CD4-positive, CD25-positive, alpha-beta regulatory T cell (primary cell): ENCODE measurements around the gene POLDIP3. TPM values are rescaled to one million over a fixed set of nuclear protein-coding genes. Genes with fewer than 3 reads are reported as not detected.
"Not testable (repeated sequence)": the region's sequence is repeated elsewhere in the genome, so short reads cannot be mapped to it uniquely, and the experiment has no call there.

Experiments used
- ATAC-seq, 2 donors: fragments of 150-1000 bp; cut with Tn5 transposase; one replicate each; pipeline ENCODE4 v1.10.0; 2021; ENCODE audit warnings: low read depth in 2 of 2, moderate number of reproducible peaks in 2 of 2, moderate library complexity in 1 of 2
- DNase-seq, 3 donors: peaks; one replicate each; pipeline versions ENCODE4 v3.0.0 to v3.0.0-alpha.2; 2012 to 2022; ENCODE audit warnings: mixed read lengths in 1 of 3
- H3K27ac ChIP-seq: one replicate; pipeline ENCODE4 v1.7.0; 2013; ENCODE audit warnings: mild to moderate bottlenecking, low read length; ENCODE audit not compliant: insufficient read depth, poor library complexity, severe bottlenecking
- H3K27me3 ChIP-seq: one replicate; pipeline ENCODE4 v1.7.0; 2013; ENCODE audit warnings: low read length; ENCODE audit not compliant: control insufficient read depth, insufficient read depth
- H3K36me3 ChIP-seq: one replicate; pipeline ENCODE4 v1.7.0; 2013; ENCODE audit warnings: mild to moderate bottlenecking, low read length, moderate library complexity; ENCODE audit not compliant: control insufficient read depth, insufficient read depth
- H3K4me1 ChIP-seq: 2 replicates; pipeline ENCODE4 v1.7.0; 2013; ENCODE audit warnings: mild to moderate bottlenecking, low read length; ENCODE audit not compliant: insufficient read depth, control insufficient read depth, poor library complexity, severe bottlenecking
- H3K4me3 ChIP-seq: one replicate; pipeline ENCODE4 v1.7.0; 2013; ENCODE audit warnings: low read depth, mild to moderate bottlenecking, low read length, moderate library complexity
- H3K9me3 ChIP-seq, 2 experiments: 1 replicate in 1 of 2; 2 replicates in 1 of 2; pipeline ENCODE4 v1.7.0; 2013; ENCODE audit warnings: low read length in 2 of 2, mild to moderate bottlenecking in 1 of 2, moderate library complexity in 1 of 2; ENCODE audit not compliant: control insufficient read depth in 2 of 2
- H3K27ac Mint-ChIP-seq, 3 donors: one replicate each; pipeline ENCODE4 v1.8.0; 2020 to 2022; ENCODE audit warnings: mild to moderate bottlenecking in 3 of 3, mixed read lengths in 3 of 3, moderate library complexity in 2 of 3
- H3K27me3 Mint-ChIP-seq: one replicate; pipeline ENCODE4 v1.8.0; 2022; ENCODE audit warnings: mild to moderate bottlenecking, mixed read lengths
- H3K36me3 Mint-ChIP-seq: one replicate; pipeline ENCODE4 v1.8.0; 2020; ENCODE audit warnings: mixed read lengths
- H3K4me1 Mint-ChIP-seq, 4 donors: one replicate each; pipeline ENCODE4 v1.8.0; 2020 to 2022; ENCODE audit warnings: mixed read lengths in 4 of 4, mild to moderate bottlenecking in 1 of 4
- H3K4me3 Mint-ChIP-seq, 4 donors: one replicate each; pipeline ENCODE4 v1.8.0; 2020 to 2022; ENCODE audit warnings: mild to moderate bottlenecking in 4 of 4, mixed read lengths in 4 of 4, moderate library complexity in 3 of 4
- H3K9me3 Mint-ChIP-seq, 7 donors: one replicate each; pipeline ENCODE4 v1.8.0; 2020 to 2022; ENCODE audit warnings: mixed read lengths in 7 of 7, mild to moderate bottlenecking in 3 of 7, moderate library complexity in 2 of 7
- polyA plus RNA-seq, 4 donors: library from polyadenylated mRNA; unstranded; fragments of 300-500 nt; fragmentation: Illumina TruSeq; gene quantifications; one replicate each; pipeline ENCODE4 v1.2.3, GENCODE V29; 2021
- total RNA-seq: library from RNA; stranded (reverse); gene quantifications from one replicate; pipeline ENCODE4 v1.2.3, GENCODE V29; 2022

The POLDIP3 gene
- total and polyA plus RNA-seq, 5 donors from 2014 or later = 63.7 to 81.0 (median 73.0) TPM

GRCh38 chr22:42620084-42620483 lies 5.4 kb upstream of the POLDIP3 start:
- Mint-ChIP-seq H3K36me3 (peaks cover 5% of the 10 kb centered on the region), H3K9me3 (no peaks in the 10 kb centered on the region), H3K27ac (peak overlapping the region in 1 of 3 donors; percentile 48), H3K27me3 (no peaks in the 10 kb centered on the region), H3K4me3 (no peak overlapping the region), H3K4me1 (peaks cover 2 to 24% (median 8%) of the 10 kb centered on the region in 4 donors)
- Histone ChIP-seq H3K9me3 (no peaks in the 10 kb centered on the region), H3K27ac (no peak overlapping the region), H3K4me3 (no peak overlapping the region), H3K36me3 (peaks cover 8% of the 10 kb centered on the region), H3K4me1 (peaks cover 11% of the 10 kb centered on the region), H3K27me3 (no peaks in the 10 kb centered on the region)
- ATAC-seq = no peak
- no peak for DNase-seq

DNA sequence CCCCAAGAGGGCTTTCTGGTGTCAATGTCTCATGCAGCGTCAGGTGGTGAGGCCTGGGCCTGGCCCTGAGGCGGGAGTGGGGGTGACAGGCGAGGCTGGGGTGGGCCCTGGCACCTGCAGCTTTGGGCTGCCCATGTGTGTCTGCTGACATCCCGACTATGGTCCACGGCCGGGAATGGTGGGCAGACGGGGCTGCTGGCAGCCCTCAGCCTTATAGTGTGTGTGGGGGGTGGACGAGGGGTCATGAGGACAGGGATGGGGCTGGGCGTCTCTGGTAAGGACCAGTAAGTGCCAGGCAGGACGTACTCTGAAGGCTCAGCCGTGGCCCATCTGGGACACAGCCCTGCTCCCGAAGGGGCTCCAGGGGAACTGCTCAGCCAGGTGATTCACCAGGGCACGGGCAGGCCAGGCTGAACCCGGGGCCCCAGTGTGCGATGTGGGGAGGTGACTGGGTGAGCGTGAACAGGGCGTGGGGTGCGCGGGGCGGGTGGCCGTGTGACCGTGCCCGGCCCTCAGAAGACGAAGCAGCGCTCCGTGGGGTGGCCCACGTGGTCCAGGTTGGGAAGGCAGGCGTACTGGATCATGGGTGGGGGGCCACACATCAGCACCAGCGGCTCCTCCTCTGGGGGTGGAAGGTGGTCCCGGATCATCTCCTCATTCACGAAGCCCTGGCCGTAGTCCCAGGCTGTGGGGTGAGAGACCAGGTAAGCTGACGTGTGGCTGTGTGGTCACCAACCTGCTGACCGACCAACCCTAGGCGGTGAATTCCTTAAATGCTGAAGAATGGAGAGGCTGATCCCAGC lies 4.8 kb upstream of the POLDIP3 start:
- no peak overlapping the region for H3K4me3 ChIP-seq
- peaks cover 6 to 26% (median 9%) of the 10 kb centered on the region in 4 donors for H3K4me1 Mint-ChIP-seq
- H3K36me3 Mint-ChIP-seq = peaks cover 5% of the 10 kb centered on the region
- ATAC-seq (no peak), DNase-seq (no peak)
- no peaks in the 10 kb centered on the region for H3K27me3 ChIP-seq
- peaks cover 11% of the 10 kb centered on the region for H3K4me1 ChIP-seq
- no peak overlapping the region for H3K4me3 Mint-ChIP-seq
- no peak overlapping the region for H3K27ac Mint-ChIP-seq
- H3K9me3 Mint-ChIP-seq = no peaks in the 10 kb centered on the region
- H3K27ac ChIP-seq = no peak overlapping the region
- H3K9me3 ChIP-seq = no peaks in the 10 kb centered on the region
- no peaks in the 10 kb centered on the region for H3K27me3 Mint-ChIP-seq
- H3K36me3 ChIP-seq = peaks cover 8% of the 10 kb centered on the region

DNA sequence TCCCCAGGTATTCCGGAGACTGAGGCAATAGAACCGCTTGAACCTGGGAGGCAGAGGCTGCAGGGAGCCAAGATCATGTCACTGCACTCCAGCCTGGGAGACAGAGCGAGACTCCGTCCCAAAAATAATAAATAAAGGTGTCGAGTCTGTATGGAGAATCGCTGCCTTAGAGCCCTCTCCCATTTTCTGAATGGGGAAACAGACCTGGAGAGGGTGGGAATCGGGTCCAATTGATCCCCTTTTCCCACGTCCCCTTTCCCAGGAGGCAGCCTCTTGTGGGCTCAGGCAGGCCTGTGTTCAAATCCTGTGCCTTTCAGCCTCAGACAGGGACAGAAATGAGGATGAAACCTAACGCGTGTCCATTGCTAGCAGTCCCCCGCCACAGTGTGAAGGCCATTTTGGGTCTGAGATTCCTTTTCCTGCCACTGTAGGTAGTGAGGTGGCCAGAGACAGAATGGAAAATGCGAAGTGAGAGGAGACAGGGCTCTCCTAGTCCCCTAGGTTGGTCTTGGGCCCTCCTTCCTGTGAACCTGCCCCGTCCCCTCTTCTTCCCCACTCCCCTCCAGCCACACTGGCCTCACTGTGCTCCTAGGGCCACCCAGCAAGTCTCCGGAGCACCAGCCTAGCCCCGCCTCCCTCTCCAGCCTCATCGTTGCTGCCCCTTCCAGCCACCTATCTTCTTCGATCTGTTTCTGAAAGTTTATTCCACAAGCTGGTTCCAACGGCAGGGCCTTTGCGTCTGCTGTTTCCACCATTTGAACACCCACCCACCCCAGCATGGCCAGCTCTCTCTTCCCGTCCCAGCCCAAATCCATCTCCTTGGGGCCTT lies 2.7 kb upstream of the POLDIP3 start:
- Mint-ChIP-seq H3K4me1 (peaks cover 7 to 45% (median 24%) of the 10 kb centered on the region in 4 donors), H3K27ac (peak overlapping the region in 1 of 3 donors; percentile 71), H3K4me3 (peak overlapping the region in 3 of 4 donors; percentile 37 to 57 (median 41)), H3K9me3 (no peaks in the 10 kb centered on the region), H3K36me3 (peaks cover 7% of the 10 kb centered on the region), H3K27me3 (peaks cover 4% of the 10 kb centered on the region)
- no peaks in the 10 kb centered on the region for H3K27me3 ChIP-seq
- peak overlapping the region; percentile 5 for H3K27ac ChIP-seq
- peaks cover 7% of the 10 kb centered on the region for H3K36me3 ChIP-seq
- no peaks in the 10 kb centered on the region for H3K9me3 ChIP-seq
- DNase-seq (no peak), ATAC-seq (no peak)
- peaks cover 29% of the 10 kb centered on the region for H3K4me1 ChIP-seq
- no peak overlapping the region for H3K4me3 ChIP-seq

DNA sequence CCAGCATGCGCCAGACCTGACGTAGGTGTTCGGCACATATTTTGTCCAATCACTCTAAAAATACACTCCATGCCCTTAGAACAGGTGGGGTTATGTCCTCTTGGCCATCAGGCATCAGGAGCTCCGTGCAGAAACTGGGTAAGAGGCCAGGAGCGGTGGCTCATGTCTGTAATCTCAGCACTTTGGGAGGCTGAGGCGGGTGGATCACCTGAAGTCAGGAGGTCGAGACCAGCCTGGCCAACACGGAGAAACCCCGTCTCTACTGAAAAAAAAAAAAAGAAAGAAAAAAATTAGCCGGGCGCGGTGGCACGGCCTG lies 1.1 kb upstream of the POLDIP3 start:
- peaks cover 7 to 50% (median 32%) of the 10 kb centered on the region in 4 donors for H3K4me1 Mint-ChIP-seq
- not testable (repeated sequence) for DNase-seq, H3K27me3 Mint-ChIP-seq, ATAC-seq, H3K36me3 Mint-ChIP-seq, H3K9me3 Mint-ChIP-seq, H3K27me3 ChIP-seq, H3K9me3 ChIP-seq
- H3K27ac Mint-ChIP-seq = peak overlapping the region; percentile 99 to 100 (median 100)
- Histone ChIP-seq H3K4me1 (peaks cover 43% of the 10 kb centered on the region), H3K4me3 (peak overlapping the region; percentile 87), H3K36me3 (peaks cover 17% of the 10 kb centered on the region), H3K27ac (peak overlapping the region; percentile 98)
- H3K4me3 Mint-ChIP-seq = peak overlapping the region; percentile 87 to 98 (median 96)

- no peaks in the 10 kb centered on the region for H3K9me3 Mint-ChIP-seq
Observed at GRCh38 chr22:42615092-42615859, 593 bp upstream of the POLDIP3 start.

DNA sequence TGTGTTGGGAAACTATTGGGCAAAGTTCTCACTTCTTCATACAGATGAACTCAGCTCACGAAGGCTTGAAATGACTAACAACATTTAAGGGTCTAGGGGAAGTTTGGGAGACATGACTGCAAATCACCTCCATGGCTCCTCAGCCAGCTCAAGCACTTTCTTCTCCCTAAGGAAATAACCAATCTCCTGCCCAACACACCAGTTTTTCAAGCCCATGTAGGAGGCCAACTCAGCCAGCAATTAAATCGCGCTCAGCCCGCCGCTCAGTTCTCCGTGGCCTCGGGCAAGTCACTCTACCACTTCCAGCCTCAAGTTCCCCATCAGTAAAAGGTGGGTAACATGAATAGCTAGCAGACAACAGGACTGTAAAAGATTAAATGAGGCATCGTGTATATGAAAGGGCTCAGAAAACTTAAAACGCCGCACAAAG lies 796 bp downstream of the POLDIP3 start:
- Histone ChIP-seq H3K27ac (peak overlapping the region; percentile 98), H3K9me3 (no peaks in the 10 kb centered on the region), H3K4me3 (peak overlapping the region; percentile 92), H3K4me1 (peaks cover 60% of the 10 kb centered on the region), H3K36me3 (peaks cover 13% of the 10 kb centered on the region), H3K27me3 (no peaks in the 10 kb centered on the region)
- H3K27me3 Mint-ChIP-seq = peaks cover 4% of the 10 kb centered on the region
- H3K4me3 Mint-ChIP-seq = peak overlapping the region; percentile 87 to 99 (median 94)
- H3K9me3 Mint-ChIP-seq = no peaks in the 10 kb centered on the region
- peaks cover 7% of the 10 kb centered on the region for H3K36me3 Mint-ChIP-seq
- H3K4me1 Mint-ChIP-seq = peaks cover 7 to 70% (median 43%) of the 10 kb centered on the region in 4 donors
- H3K27ac Mint-ChIP-seq = peak overlapping the region; percentile 91 to 100 (median 93)
- ATAC-seq (no peak), DNase-seq (no peak)

More at GRCh38 chr22:42615092-42615859, 593 bp upstream of the POLDIP3 start:
- Mint-ChIP-seq H3K36me3 (peaks cover 7% of the 10 kb centered on the region), H3K4me1 (peaks cover 7 to 56% (median 34%) of the 10 kb centered on the region in 4 donors), H3K4me3 (peak overlapping the region; percentile 87 to 98 (median 96)), H3K27ac (peak overlapping the region; percentile 99 to 100 (median 100)), H3K27me3 (peaks cover 4% of the 10 kb centered on the region)
- no peaks in the 10 kb centered on the region for H3K9me3 ChIP-seq
- ATAC-seq (peak; percentile 63 to 65), DNase-seq (peak; percentile 78 to 95 (median 90))
- H3K4me1 ChIP-seq = peaks cover 48% of the 10 kb centered on the region
- peak overlapping the region; percentile 98 for H3K27ac ChIP-seq
- H3K4me3 ChIP-seq = peak overlapping the region; percentile 87
- H3K36me3 ChIP-seq = peaks cover 17% of the 10 kb centered on the region
- H3K27me3 ChIP-seq = no peaks in the 10 kb centered on the region

DNA sequence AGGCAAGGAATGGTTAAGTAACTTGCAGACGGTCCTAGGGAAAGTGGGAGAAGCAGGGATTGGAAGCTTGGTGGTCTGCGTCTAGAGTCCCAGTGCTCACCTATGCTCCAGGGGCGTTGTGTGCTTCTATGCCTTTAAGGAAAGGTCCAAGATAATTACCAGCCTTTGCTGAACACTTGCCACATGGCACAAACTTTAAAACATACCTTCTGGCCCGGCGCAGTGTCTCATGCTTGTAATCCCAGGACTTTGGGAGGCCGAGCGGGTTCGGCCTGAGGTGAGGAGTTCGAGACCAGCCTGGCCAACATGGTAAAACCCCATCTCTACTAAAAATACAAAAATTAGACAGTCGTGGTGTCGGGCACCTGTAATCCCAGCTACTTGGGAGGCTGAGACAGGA lies 2.3 kb downstream of the POLDIP3 start:
- ATAC-seq = no peak
- peaks cover 7 to 75% (median 45%) of the 10 kb centered on the region in 4 donors for H3K4me1 Mint-ChIP-seq

More for the DNA sequence above, 2.3 kb downstream of the POLDIP3 start:
- Mint-ChIP-seq H3K27me3 (peaks cover 4% of the 10 kb centered on the region), H3K9me3 (no peaks in the 10 kb centered on the region), H3K36me3 (peaks cover 7% of the 10 kb centered on the region), H3K27ac (peak overlapping the region in 2 of 3 donors; percentile 31 to 100), H3K4me3 (peak overlapping the region; percentile 60 to 99 (median 94))
- no peak for DNase-seq
- Histone ChIP-seq H3K27ac (no peak overlapping the region), H3K9me3 (no peaks in the 10 kb centered on the region), H3K4me3 (peak overlapping the region; percentile 92), H3K27me3 (no peaks in the 10 kb centered on the region), H3K4me1 (peaks cover 60% of the 10 kb centered on the region), H3K36me3 (peaks cover 18% of the 10 kb centered on the region)
